Fibroblast of skin of back (primary cell): ENCODE measurements around the gene CFAP65.

Experiments
- DNase-seq: peaks from one replicate; pipeline ENCODE4 v3.0.0-alpha.2; 2013

CFAP65 gene

GRCh38 chr2:219030177-219030940 is 11.0 kb downstream of the CFAP65 start:
- DNase-seq: no peak

- DNase-seq: peak; percentile 65
These were observed 11.5 kb downstream of the CFAP65 start for GRCh38 chr2:219029829-219030165.

GRCh38 chr2:219028996-219029828 is 12.1 kb downstream of the CFAP65 start:
- no peak for DNase-seq

GRCh38 chr2:219028141-219028540 is 13.2 kb downstream of the CFAP65 start:
- DNase-seq: no peak

- DNase-seq: no peak
These were observed 13.7 kb downstream of the CFAP65 start for GRCh38 chr2:219027511-219028055.

- no peak for DNase-seq
These were observed 14.4 kb downstream of the CFAP65 start for GRCh38 chr2:219026946-219027345.

- no peak for DNase-seq
These were observed 15.4 kb downstream of the CFAP65 start for GRCh38 chr2:219025637-219026585.

- no peak for DNase-seq
These were observed 17.3 kb downstream of the CFAP65 start for GRCh38 chr2:219024059-219024458.

- no peak for DNase-seq
These were observed 18.2 kb downstream of the CFAP65 start for GRCh38 chr2:219023045-219023605.

- DNase-seq: no peak
These were observed 18.7 kb downstream of the CFAP65 start for GRCh38 chr2:219022616-219023015.

GRCh38 chr2:219022041-219022440 is 19.3 kb downstream of the CFAP65 start:
- no peak for DNase-seq

GRCh38 chr2:219021591-219021990 is 19.7 kb downstream of the CFAP65 start:
- no peak for DNase-seq

GRCh38 chr2:219020604-219021365 is 20.5 kb downstream of the CFAP65 start:
- no peak for DNase-seq

- DNase-seq: no peak
These were observed 21.9 kb downstream of the CFAP65 start for GRCh38 chr2:219019436-219019835.

- DNase-seq: no peak
These were observed 22.6 kb downstream of the CFAP65 start for GRCh38 chr2:219018726-219019125.

GRCh38 chr2:219018286-219018685 is 23.0 kb downstream of the CFAP65 start:
- DNase-seq: no peak

- DNase-seq: no peak
These were observed 23.9 kb downstream of the CFAP65 start for GRCh38 chr2:219017201-219017931.

GRCh38 chr2:219016721-219017120 is 24.6 kb downstream of the CFAP65 start:
- no peak for DNase-seq

GRCh38 chr2:219010873-219011272 is 30.4 kb downstream of the CFAP65 start:
- DNase-seq: no peak

- DNase-seq: no peak
These were observed 31.1 kb downstream of the CFAP65 start for GRCh38 chr2:219010162-219010756.
